Cerebellar cortex (tissue), 1 donor: ENCODE results near the gene SURF1.
"Not testable (repeated sequence)": the region's sequence is repeated elsewhere in the genome, so short reads cannot be mapped to it uniquely, and the experiment has no call there.

Experiments
- DNase-seq: peaks from one replicate; pipeline ENCODE4 v3.0.0-alpha.2; 2015; ENCODE audit warnings: low spot score

Gene SURF1

GRCh38 chr9:133383438-133383837, 27.2 kb upstream of the SURF1 start:
- no peak for DNase-seq

GRCh38 chr9:133382507-133383141, 26.3 kb upstream of the SURF1 start:
- DNase-seq, result no peak

DNA sequence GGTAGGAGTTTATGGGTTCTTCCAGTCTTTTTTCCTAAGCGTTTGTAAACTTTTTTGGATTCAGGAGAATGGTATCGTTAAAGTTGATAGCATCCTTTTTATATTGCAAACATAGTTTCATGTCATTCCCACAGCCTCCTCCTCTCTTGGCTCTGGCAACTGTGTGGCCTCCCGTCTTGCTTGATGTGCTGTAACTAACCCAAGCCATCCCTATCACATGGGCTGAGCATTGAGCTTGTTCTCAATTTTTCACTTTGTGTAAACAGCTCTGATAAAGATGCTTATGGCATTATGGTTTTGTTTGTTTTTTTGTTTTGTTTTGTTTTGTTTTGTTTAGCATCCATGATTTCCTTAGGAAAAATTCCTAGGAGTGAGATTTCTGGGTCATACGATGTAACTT, 24.4 kb upstream of the SURF1 start:
- DNase-seq, result no peak

- no peak for DNase-seq
These were observed 23.1 kb upstream of the SURF1 start for GRCh38 chr9:133379153-133380086.

DNA sequence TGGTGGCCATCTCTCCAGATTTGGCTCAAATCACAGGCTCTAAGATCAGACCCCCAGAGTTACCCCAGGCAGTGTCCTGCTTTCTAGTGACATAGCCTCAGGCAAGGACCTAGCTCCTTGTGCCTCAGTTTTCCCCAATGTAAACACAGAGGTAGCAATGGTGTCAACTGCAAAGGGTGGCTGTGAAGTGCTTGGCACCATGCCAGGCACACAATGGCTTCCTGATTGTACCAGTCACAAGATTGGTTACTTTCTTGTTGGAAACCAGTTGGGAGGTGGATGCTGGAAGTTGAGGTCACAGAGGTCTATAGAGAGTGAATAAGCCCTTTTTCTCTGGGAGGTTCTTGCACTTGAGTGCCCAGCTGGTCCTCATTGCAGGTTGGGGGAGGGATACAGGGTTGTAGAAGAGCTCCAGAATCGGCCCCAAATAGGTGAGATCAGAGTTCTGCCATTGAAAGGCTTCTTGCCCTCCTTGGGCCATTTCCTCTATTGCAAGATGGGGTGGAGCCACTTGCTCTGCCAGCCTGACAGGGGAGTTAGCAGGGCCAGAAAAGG, 22.2 kb upstream of the SURF1 start:
- no peak for DNase-seq

GRCh38 chr9:133377721-133378216, 21.5 kb upstream of the SURF1 start:
- DNase-seq, result peak; percentile 41

DNA sequence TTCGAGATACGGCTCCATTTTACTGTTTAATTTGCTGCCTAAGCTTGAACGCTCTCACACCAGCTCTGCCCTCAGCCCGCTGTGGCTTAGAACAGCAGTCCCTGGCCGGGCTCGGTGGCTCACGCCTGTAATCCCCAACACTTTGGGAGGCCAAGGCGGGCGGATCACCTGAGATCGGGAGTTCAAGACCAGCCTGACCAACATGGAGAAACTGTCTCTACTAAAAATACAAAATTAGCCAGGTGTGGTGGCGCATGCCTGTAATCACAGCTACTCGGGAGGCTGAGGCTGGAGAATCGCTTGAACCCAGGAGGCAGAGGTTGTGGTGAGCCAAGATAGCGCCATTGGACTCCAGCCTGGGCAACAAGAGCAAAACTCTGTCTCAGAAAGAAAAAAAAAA, 21.0 kb upstream of the SURF1 start:
- DNase-seq, result not testable (repeated sequence)

DNA sequence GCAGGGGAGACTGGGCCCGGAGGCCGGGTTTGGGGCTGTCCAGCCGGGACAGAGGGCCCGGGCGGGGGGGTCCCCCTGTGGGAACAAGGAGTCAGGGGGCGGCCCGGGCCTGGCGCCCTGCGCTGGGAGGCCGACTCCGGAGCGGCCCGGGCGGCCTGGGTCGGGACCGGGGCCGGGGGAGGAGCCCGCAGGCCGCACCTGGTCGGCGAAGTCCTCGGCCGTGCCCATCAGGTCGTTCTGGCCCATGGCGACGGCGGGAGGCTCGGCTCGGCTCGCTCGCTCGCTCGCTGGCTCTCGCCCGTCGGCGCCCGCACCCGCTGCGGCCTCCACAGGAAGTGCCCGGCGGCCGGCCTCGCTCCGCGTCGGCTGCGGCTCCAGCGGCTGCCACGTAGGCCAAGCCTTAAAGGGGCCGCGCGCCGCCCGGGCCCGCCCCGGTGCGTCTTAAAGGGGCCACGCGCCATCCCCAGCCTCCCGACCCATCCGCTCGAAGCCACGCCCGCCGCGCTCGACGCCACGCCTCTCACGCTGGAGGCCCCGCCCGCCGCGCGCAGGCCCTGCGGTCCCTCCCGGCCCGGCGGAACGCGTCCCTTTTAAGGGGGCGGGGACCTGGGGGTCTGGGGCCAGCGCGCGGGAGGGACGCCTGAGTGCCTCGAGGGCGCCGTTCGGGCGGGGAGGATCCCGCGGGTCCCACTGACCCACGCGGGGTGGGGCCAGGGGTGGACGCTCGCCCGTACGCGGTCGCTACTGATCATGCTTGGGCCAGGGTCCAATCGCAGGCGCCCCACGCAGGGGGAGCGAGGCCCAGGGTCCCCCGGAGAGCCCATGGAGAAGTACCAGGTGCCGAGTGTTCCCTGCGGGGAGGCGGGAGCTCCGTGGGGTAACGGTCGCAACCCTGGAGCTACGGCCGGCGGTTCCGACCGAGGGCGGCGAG, 19.7 kb upstream of the SURF1 start, which contains the start of the genes STKLD1 and SURF4:
STKLD1 (plus strand) TSS at position 643 of the 931 bp plus-strand sequence; CDS start at position 751, 108 bp downstream.
SURF4 (minus strand) TSS at position 337 of the 931 bp plus-strand sequence; CDS start at position 246, 91 bp downstream.
- peak; percentile 94 for DNase-seq

- no peak for DNase-seq
These were observed 18.9 kb upstream of the SURF1 start for GRCh38 chr9:133375116-133375723.

- no peak for DNase-seq
These were observed 18.4 kb upstream of the SURF1 start for GRCh38 chr9:133374612-133375115.

GRCh38 chr9:133372144-133372543, 15.9 kb upstream of the SURF1 start:
- DNase-seq, result no peak

- no peak for DNase-seq
These were observed 15.0 kb upstream of the SURF1 start for GRCh38 chr9:133371261-133371711.

DNA sequence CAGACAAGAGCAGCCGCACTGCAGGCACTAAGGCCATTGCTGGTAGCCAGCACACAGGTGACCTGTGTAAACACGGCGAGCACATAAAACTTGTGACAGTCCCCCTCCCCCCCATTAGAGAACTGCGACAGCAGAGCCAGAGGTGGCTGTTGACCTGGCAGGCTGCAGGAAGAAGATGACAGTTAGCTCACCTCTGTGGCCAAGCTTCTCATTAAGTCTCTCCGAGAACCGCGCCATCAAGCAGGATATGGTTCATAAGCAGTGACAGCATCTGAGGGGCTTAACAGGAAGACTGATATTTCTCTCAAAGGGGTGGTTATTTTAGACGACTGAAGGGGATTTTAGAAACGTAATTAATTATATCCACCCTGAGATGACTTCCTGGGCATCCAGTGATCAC, 14.4 kb upstream of the SURF1 start:
- no peak for DNase-seq

DNA sequence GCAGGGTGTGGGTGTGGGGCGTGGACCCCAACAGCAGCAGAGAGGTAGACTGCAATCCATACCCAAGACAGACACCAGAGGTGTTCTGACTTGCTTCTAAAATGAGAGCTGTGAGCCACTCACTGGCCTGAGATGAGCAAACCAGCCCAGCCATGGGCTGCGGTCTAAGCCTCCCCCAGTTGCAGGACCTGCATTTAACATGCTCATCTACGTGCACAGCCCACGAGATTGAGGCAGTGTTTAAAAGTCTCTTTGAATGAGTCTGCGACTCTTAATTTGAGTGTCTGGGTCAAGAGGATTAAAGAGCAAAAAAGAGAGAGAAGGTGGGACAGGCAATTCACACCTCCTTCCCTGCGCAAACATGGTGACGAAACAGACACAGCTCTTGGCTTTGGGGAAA, 13.6 kb upstream of the SURF1 start:
- DNase-seq, result no peak

- DNase-seq, result no peak
These were observed 13.1 kb upstream of the SURF1 start for GRCh38 chr9:133369422-133369821.

- DNase-seq, result peak; percentile 61
These were observed 12.1 kb upstream of the SURF1 start for GRCh38 chr9:133368249-133368881.

- DNase-seq, result no peak
These were observed 11.5 kb upstream of the SURF1 start for GRCh38 chr9:133367778-133368177.

- no peak for DNase-seq
These were observed 10.9 kb upstream of the SURF1 start for GRCh38 chr9:133367221-133367620.

DNA sequence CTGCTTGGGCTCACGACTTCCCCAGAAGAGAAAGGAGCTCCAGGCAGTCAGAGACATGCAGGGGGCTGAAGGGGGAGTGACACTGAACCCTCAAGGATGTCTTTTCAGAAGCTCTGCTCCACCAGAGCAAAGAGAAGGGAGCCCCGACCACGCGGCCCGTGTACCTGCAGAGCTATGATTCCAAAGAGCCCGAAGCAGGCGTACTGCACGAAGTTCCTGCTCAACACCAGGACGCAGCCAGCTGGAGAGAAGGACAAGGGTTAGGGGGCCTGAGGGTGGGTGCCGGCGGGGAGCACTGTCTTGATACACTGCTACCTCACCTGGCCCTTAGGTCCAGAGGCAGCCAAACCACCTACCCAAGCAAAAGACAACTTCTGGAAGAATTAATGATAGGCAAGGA, 10.1 kb upstream of the SURF1 start:
- DNase-seq, result no peak

GRCh38 chr9:133362359-133363044, 6.2 kb upstream of the SURF1 start:
- DNase-seq, result no peak
